Erythroblast (primary cell): Measurements from ENCODE around the gene PRIMA1.

Experiments used
- GATA1 ChIP-seq: IDR thresholded peaks from 2 replicates; pipeline ENCODE4 v1.6.1; 2011; ENCODE audit warnings: low read depth, mild to moderate bottlenecking, control low read depth, low read length, moderate library complexity
- POLR2A ChIP-seq: IDR thresholded peaks from 2 replicates; pipeline ENCODE4 v1.6.1; 2011; ENCODE audit warnings: mild to moderate bottlenecking, low read length

GRCh38 chr14:93732524-93732923 lies 55.8 kb downstream of the PRIMA1 start:
- TF ChIP-seq POLR2A (no peak), GATA1 (no peak)
